Suppressor macrophage (primary cell): ENCODE results near the gene GPC6.
A peak's percentile ranks its signal among the peaks of the same experiment; 100 is the strongest.

Source experiments
- DNase-seq, 4 experiments: peaks; one replicate each; pipeline ENCODE4 v3.0.0-alpha.2; 2020 to 2022

The GPC6 gene

GRCh38 chr13:94063848-94064247 lies 837.2 kb downstream of the GPC6 start:
- no peak for DNase-seq

GRCh38 chr13:94065741-94066140 lies 839.1 kb downstream of the GPC6 start:
- DNase-seq, result no peak

GRCh38 chr13:94073007-94073744 lies 846.6 kb downstream of the GPC6 start:
- no peak for DNase-seq

- no peak for DNase-seq
Measured at GRCh38 chr13:94079876-94080275, 853.3 kb downstream of the GPC6 start.

GRCh38 chr13:94080527-94080926 lies 853.9 kb downstream of the GPC6 start:
- no peak for DNase-seq

GRCh38 chr13:94087100-94087499 lies 860.5 kb downstream of the GPC6 start:
- DNase-seq, result no peak

GRCh38 chr13:94088742-94089141 lies 862.1 kb downstream of the GPC6 start:
- no peak for DNase-seq

GRCh38 chr13:94090773-94091480 lies 864.3 kb downstream of the GPC6 start:
- no peak for DNase-seq

- DNase-seq, result no peak
Measured at GRCh38 chr13:94093652-94094315, 867.2 kb downstream of the GPC6 start.

- DNase-seq, result no peak
Measured at GRCh38 chr13:94109715-94110374, 883.2 kb downstream of the GPC6 start.

- no peak for DNase-seq
Measured at GRCh38 chr13:94112227-94112626, 885.6 kb downstream of the GPC6 start.

- no peak for DNase-seq
Measured at GRCh38 chr13:94112731-94113130, 886.1 kb downstream of the GPC6 start.

- DNase-seq, result no peak
Measured at GRCh38 chr13:94113245-94113644, 886.6 kb downstream of the GPC6 start.

GRCh38 chr13:94114166-94114565 lies 887.6 kb downstream of the GPC6 start:
- no peak for DNase-seq

GRCh38 chr13:94115054-94115453 lies 888.4 kb downstream of the GPC6 start:
- DNase-seq, result no peak

GRCh38 chr13:94119360-94119936 lies 892.8 kb downstream of the GPC6 start:
- no peak for DNase-seq

- DNase-seq, result no peak
Measured at GRCh38 chr13:94120878-94121277, 894.3 kb downstream of the GPC6 start.

GRCh38 chr13:94121686-94122085 lies 895.1 kb downstream of the GPC6 start:
- DNase-seq, result no peak

- peak in 2 of 4 experiments; percentile 22 to 41 for DNase-seq
Measured at GRCh38 chr13:94122300-94122915, 895.8 kb downstream of the GPC6 start.

- no peak for DNase-seq
Measured at GRCh38 chr13:94123557-94123956, 897.0 kb downstream of the GPC6 start.

- no peak for DNase-seq
Measured at GRCh38 chr13:94128430-94128829, 901.8 kb downstream of the GPC6 start.

GRCh38 chr13:94129490-94129894 lies 902.9 kb downstream of the GPC6 start:
- no peak for DNase-seq
